ENCODE data around the gene NPC2.
"Not testable (repeated sequence)": the region's sequence is repeated elsewhere in the genome, so short reads cannot be mapped to it uniquely, and the experiment has no call there.

Gene NPC2

DNA sequence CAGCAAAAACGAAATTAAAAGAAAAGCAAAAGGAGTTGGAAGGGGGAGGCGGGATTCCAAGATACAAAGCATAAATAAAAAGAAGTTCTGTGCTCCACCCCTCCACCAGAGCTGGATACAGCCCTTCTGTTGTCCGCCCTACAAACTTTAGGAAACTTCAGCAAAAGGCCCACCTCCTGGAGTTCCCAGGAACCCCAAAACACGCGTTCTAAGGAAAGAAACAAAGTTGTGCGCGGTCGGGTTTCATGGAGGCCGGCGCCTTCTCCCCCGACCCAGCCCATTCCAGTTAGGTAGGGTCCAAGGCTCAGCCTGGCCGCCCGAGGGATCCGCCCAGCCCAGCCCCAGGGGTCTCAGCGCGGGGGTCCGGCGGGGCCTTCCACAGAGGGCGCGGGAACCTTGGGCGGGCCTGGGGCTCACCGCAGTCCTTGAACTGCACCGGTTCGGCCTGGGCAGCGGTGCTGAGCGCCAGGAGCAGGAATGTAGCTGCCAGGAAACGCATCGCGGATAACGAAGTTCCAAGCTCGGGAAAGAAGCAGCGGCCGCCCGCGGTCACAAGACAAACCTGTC is at the start of gene NPC2:
Gene NPC2, minus strand, starts transcription at position 530 of the 567 bp plus-strand sequence. Its CDS starts 31 bp downstream, at position 499.
- DNase-seq (ENCODE audit: low read depth), result no peak

DNA sequence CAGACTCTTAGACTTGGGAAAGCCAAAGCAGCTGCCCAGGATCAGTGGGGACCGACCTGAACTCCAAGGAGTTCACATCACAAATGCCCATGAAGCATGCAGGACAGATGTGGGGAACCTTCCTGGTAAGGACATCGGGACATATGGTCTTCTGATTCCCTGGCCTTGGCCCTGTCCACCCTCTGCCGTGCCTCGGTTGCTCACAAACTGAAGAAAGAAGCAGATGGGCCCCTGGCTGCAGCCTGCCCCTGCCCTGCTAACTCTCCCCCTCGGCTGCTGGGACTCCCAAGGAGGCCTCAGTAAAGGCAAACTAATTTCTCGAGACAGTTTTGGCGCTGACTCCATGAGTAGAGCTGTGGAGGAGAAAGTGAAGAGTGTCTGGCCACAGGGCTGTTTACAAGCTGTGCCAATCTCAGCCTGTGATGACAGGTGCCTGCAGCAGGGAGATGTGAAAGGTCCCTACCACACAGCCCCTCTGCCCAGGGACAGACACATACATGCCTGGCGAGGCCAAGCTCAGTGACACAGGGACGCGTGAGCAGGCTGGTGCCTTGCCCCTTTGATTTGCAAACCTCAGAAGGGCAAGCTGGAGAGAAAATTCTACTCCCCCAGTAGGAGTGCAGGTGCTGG is 49.1 kb upstream of the NPC2 start:
- no peak for DNase-seq (ENCODE audit: low read depth)

- DNase-seq (ENCODE audit: low read depth), result no peak
Measured at GRCh38 chr14:74541225-74541624, 48.1 kb upstream of the NPC2 start.

GRCh38 chr14:74539503-74539902 is 46.4 kb upstream of the NPC2 start:
- no peak for DNase-seq (ENCODE audit: low read depth)

GRCh38 chr14:74538411-74539391 is 45.6 kb upstream of the NPC2 start:
- no peak for DNase-seq (ENCODE audit: low read depth)

- not testable (repeated sequence) for DNase-seq (ENCODE audit: low read depth)
Measured at GRCh38 chr14:74536336-74536735, 43.2 kb upstream of the NPC2 start.

GRCh38 chr14:74535756-74536325 is 42.7 kb upstream of the NPC2 start:
- no peak for DNase-seq (ENCODE audit: low read depth)

DNA sequence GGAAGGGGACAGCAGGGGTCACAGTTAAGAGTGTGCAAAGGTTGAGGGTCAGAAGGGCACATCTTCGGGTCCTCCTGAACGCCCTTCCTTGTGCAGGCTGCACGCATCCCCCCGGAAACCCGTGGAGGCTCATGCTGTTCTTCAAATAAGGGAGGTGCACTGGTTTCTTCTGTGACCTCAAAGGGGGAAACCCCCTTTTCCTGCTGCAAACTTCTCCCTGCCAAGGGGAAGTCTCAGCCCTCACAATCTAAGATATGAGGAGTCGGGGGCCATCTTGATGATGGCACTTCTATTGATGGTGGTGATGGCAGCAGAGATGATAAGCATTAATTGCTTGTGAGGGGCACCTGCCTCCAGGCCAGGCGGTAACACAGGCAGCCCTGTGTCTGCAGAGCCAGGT is 40.5 kb upstream of the NPC2 start:
- DNase-seq (ENCODE audit: low read depth), result no peak

GRCh38 chr14:74532246-74532645 is 39.1 kb upstream of the NPC2 start:
- DNase-seq (ENCODE audit: low read depth), result no peak

- no peak for DNase-seq (ENCODE audit: low read depth)
Measured at GRCh38 chr14:74531467-74531866, 38.4 kb upstream of the NPC2 start.

DNA sequence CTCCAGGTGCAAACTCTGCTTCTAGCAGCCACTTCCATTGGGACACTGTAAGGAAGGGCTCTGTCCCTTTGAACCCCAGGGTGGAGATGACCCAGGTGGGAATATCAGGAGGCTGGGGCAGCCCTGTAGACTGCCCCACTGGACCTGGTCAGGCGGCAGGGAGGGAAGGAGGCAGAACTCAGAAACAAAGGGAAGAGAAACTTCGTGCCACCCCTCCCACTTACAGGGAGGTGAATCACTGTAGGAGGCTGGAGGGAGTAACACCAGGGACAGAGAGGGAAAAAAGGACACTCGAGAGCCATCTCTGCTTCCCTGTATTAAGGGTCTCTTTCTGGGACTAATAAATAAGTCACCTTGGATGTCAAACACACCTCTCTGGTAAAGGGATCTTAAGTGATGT is 37.9 kb upstream of the NPC2 start:
- no peak for DNase-seq (ENCODE audit: low read depth)

- no peak for DNase-seq (ENCODE audit: low read depth)
Measured at GRCh38 chr14:74528886-74529285, 35.8 kb upstream of the NPC2 start.

DNA sequence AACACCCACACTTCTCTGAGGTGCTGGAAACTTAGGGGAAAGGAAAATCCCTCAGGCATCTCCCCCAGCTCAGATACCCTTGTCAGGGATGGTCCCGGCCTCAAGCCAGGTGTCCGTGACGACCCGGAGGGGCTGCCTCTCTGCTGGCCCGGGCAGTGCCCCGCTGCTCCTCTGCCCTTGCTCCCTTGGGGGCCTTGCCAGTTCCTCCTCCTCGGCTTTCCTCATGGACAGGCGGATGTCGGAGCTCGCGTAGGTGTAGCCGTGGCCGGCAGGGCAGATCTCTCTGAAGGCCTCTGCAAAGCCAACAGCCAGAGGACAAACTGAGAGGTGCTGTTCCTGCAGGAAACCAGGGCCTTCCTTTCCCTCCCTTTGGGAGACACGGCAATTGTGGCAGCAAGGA is 35.3 kb upstream of the NPC2 start:
- DNase-seq (ENCODE audit: low read depth), result no peak

DNA sequence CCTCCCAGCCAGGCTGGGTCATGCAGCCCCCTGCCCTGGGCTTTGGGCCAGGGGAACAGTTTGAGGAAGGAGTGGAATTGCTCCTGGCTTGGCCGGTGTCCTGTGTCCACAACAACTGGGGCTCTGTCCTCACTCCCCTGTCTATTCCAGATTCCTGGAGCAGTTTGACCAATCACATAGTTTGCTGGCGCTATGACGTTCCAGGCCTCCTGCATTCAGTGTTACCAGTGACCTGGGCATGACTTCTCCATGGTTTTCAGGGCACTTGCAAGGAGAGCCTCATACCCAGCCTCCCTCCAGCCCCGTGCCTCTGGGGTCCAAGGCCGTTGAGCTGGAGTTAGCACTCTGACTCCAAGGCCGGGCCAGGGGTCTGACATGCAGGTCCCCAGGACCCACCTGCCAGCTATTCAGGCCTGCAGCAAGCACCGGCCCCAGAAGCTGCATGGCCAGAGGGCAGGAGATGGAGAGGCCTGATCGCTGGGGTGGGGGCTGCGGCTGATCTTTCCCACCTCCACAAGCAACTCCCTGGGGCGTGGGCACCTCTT is 34.7 kb upstream of the NPC2 start:
- DNase-seq (ENCODE audit: low read depth), result no peak

DNA sequence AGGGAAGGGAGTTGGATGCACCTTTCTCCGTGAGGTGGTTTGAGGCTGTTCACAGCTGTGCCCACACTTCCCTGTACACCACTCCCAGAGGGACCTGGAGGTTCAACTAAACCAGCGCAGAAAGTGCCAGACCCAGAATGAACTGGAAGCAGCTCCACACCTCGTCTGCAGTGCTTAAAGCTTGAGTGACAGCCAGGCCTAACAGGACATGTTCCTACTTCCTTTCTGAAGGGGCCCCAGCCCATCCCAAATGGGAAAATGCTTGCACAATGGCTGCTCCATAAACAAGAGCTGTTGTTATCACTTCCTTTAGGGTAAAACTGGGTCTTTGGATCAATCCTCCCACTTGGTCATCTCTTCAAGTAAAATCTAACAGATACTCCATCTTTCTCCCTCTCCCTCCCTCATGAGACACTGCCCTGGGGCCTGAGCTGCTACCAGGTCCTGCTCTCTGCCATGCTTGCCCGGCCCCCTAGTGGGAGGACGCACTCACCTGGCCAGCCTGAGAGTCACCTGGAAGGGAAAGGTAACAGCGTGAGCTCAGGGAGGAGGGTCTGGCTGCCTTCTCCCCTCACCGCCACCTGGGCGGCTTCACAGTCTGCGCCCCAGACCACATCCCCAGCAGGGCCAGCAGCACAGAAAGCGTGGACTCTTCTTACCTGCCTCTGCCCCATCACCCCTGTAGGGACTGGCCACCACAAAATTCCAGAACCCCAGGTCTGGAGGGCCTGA is 33.9 kb upstream of the NPC2 start:
- DNase-seq (ENCODE audit: low read depth), result no peak

DNA sequence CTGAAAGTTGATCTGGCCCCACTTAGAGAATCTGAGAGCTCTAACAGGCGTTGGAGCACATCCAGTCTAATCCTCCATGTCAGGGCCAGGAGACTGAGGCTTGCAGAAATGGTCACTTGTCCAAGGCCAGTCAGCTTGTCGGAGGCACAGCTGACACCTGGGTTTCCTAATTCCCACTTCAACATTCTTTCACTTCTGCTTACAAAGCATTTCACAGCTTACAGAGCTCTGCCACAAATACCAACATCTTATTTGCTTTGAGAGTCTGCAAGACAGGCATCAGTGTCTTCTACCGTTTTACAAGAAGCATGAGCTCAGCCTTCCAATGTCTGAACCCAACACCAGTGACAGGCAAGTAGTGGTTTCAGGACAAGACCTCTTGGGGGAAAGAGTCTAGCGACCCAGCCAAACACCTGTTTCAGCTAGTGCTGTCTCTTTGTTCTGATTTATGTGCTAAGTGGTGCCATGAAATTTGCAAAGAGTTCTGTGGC is 32.3 kb upstream of the NPC2 start:
- no peak for DNase-seq (ENCODE audit: low read depth)

GRCh38 chr14:74524812-74525135 is 31.7 kb upstream of the NPC2 start:
- DNase-seq (ENCODE audit: low read depth), result no peak

DNA sequence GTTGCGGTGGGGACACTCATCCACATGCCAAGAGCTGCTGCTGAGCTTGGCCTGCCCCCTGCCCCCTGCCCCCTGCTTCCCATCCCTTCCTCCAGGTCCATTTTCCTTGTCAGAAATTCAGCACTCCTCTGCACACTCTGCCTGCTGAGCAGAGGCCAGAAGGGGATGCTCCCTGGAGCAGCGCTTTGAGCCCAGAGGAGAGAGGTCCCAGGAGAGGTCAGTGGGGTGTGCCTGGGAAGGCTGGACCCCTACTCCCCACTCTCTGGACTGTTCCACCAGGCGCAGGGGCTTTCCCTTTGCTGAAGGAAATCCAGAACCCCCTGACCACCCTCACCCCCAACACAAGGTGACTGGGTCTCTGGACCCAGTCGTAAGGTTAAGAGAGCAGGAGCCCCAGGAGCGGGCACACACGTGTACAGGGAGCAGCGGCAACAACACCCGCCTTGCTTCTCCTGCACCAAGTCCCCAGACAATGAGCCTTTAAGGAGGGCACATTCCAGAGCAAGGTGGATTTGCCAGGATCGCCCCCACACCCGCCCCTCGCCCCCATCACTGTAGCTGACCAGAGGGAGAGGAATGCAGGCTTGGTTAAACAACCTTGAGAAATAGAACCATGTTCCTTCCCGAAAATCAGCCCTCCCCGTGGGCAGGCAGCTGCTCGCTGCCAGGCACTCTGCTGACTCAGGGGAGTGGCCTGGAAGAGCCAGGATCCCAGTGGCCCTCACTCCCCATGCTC is 31.1 kb upstream of the NPC2 start:
- DNase-seq (ENCODE audit: low read depth), result no peak

DNA sequence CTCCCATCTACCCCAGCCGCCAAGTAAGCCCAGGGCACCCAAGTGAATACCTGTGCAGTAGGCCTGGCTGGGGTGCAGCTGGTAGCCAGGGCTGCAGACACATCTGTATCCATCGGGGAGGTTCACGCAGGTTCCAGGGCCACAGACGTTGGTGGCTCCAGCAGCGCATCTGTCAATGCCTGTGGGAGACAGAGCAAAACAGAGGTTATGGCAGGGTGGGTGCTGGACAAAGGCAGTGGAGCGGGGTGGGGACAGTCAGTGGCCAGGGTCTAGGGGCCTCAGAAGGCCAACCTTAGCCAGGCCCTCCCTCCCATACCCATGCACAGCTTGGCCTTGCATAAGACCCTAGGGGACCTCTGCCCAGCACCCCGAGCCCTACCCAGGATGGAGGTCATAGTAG is 29.6 kb upstream of the NPC2 start:
- no peak for DNase-seq (ENCODE audit: low read depth)

DNA sequence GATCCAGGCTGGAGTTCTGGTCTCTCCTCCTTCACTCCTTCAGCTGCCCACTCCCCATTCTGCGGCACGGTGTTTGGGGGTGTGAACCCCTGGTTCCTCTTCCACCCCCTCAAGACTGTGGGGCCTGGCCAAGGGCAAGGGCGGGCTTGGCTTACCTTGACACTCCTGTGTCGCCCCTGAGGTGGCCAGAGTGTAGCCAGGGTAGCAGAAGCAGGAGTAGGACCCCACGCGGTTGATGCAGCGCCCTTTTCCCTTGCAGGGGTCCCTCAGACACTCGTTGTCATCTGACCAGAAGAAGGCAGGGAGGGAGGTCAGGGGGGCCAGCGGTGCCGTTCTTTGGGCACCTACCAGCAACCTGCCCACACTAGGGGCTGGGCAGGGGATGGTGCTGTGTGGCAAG is 28.7 kb upstream of the NPC2 start:
- no peak for DNase-seq (ENCODE audit: low read depth)
